Large intestine (tissue), 3 donors: ENCODE data around the gene AQR. TPM values are rescaled to one million over a fixed set of nuclear protein-coding genes. Genes with fewer than 3 reads are reported as not detected.
"Not testable (repeated sequence)": the region's sequence is repeated elsewhere in the genome, so short reads cannot be mapped to it uniquely, and the experiment has no call there.

Experiments
- DNase-seq, 2 donors: peaks; one replicate each; pipeline versions ENCODE4 v3.0.0 to v3.0.0-alpha.2; 2013
- H3K27ac ChIP-seq: one replicate; pipeline ENCODE4 v1.5.1; 2013; ENCODE audit warnings: low read length
- H3K27me3 ChIP-seq: 2 replicates; pipeline ENCODE4 v1.6.1; 2013; ENCODE audit warnings: low read length; ENCODE audit not compliant: control insufficient read depth, insufficient read depth
- H3K36me3 ChIP-seq: 2 replicates; pipeline ENCODE4 v1.6.1; 2013; ENCODE audit warnings: low read length; ENCODE audit not compliant: control insufficient read depth, insufficient read depth
- H3K4me1 ChIP-seq: one replicate; pipeline ENCODE4 v1.6.1; 2013; ENCODE audit warnings: low read length; ENCODE audit not compliant: control insufficient read depth, insufficient read depth
- H3K4me3 ChIP-seq: one replicate; pipeline ENCODE4 v1.5.1; 2013; ENCODE audit warnings: low read length
- H3K9me3 ChIP-seq: one replicate; pipeline ENCODE4 v1.6.1; 2013; ENCODE audit warnings: mild to moderate bottlenecking, low read depth, low read length, moderate library complexity; ENCODE audit not compliant: control insufficient read depth
- WGBS: methylation state at CpG from one replicate; pipeline ENCODE4 v1.1.5; 2013; ENCODE audit warnings: low lambda C conversion rate; ENCODE audit not compliant: insufficient coverage; 5-methylcytosine and 5-hydroxymethylcytosine counted together
- polyA plus RNA-seq: library from polyadenylated mRNA; unstranded; fragments of 120-200 nt; gene quantifications from one replicate; pipeline ENCODE4 v1.2.1, GENCODE V29; 2013

Gene AQR
- polyA plus RNA-seq, 1 donor: 27.5 TPM

DNA sequence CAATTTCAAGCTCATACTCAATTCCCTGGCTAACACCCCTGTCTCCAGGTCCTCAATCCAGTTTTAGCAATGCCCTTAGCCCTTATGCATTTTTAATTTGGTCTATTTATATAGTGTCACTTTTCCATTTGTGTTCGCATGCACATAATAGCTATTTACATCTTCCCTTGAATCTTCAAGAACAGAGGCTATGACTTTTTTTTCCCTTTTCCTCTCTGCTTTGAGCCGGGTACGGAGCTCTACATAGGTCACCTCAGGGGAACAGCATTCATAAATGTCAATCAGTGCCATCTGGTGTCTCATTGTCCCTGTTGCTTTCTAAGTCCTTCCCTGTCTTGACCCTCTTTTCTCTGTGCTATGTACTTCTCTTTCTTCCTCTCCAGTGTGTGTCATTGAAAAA is 147.7 kb downstream of the AQR start:
- no peaks in the 10 kb centered on the region for H3K36me3 ChIP-seq
- H3K4me1 ChIP-seq: no peaks in the 10 kb centered on the region
- WGBS: 83% methylated on average over 3 of the region's 3 CpGs
- no peak overlapping the region for H3K27ac ChIP-seq
- H3K9me3 ChIP-seq: no peaks in the 10 kb centered on the region
- H3K27me3 ChIP-seq: no peaks in the 10 kb centered on the region
- H3K4me3 ChIP-seq: no peak overlapping the region
- no peak for DNase-seq

DNA sequence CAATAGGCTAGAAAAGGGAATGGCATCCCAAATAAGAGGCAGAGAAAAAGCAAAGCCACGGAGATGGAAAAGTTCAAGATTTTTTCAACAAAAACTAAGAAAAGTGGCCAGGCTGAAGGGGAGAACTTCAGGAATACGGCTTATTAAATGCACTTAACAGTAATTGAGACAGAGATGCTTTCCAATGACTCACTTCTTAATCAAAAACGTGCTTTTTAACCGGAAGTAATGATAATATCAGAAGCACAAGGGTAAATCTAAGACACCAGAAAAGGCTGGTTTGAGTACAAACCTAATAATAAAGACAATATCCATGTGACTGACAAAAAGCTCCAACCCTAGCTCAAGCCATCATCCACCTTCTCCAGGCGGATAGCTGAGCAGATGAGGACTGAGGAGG is 149.4 kb downstream of the AQR start:
- no peak for DNase-seq
- Histone ChIP-seq H3K27ac (no peak overlapping the region), H3K4me3 (no peak overlapping the region), H3K4me1 (no peaks in the 10 kb centered on the region), H3K27me3 (no peaks in the 10 kb centered on the region), H3K36me3 (no peaks in the 10 kb centered on the region), H3K9me3 (no peaks in the 10 kb centered on the region)
- WGBS: 100% methylated on average over 1 of the region's 5 CpGs

DNA sequence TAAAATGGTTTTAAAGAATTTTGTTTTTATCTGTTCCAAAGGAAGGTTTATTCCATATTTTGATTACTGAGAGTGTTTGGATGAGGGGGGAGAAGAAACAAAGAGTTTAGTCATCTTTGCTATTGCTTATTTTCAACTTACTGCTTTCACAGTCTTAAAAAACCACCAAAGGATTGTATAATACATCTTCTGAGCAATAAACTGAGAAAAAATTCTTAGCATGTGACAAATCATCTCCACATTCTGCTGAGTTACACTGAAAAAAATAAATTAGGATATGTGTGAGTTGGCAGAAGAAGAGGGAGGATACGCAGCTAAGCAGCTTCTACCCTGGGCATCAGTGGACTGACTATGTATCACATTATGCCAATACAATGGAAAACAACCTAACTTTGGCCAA is 151.0 kb downstream of the AQR start:
- H3K27me3 ChIP-seq: no peaks in the 10 kb centered on the region
- H3K9me3 ChIP-seq: no peaks in the 10 kb centered on the region
- no peaks in the 10 kb centered on the region for H3K36me3 ChIP-seq
- DNase-seq: no peak
- no peak overlapping the region for H3K27ac ChIP-seq
- WGBS: 100% methylated on average over 1 of the region's 1 CpG
- H3K4me1 ChIP-seq: no peaks in the 10 kb centered on the region
- no peak overlapping the region for H3K4me3 ChIP-seq

DNA sequence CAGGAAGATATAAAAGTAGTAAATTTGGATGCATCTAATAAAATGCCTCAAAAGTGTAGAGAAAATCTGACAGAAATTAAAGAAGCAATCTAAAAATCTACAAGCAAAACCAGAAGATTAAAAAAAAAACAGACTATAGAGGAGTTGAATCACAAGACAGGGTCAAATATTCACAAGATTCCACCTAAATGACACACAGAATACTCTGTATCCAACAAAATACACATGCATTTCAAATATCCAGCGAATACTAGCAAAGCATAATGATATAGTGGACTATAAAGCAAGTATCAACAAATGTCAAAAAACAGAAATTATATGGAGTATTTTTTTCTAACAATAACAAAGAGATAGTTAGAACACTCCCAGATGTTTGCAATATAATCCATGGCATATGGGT is 153.7 kb downstream of the AQR start:
- H3K4me1 ChIP-seq: no peaks in the 10 kb centered on the region
- H3K27ac ChIP-seq: no peak overlapping the region
- no peak for DNase-seq
- H3K9me3 ChIP-seq: no peaks in the 10 kb centered on the region
- no peaks in the 10 kb centered on the region for H3K36me3 ChIP-seq
- WGBS: 80% methylated on average over 1 of the region's 1 CpG
- no peak overlapping the region for H3K4me3 ChIP-seq
- H3K27me3 ChIP-seq: no peaks in the 10 kb centered on the region

DNA sequence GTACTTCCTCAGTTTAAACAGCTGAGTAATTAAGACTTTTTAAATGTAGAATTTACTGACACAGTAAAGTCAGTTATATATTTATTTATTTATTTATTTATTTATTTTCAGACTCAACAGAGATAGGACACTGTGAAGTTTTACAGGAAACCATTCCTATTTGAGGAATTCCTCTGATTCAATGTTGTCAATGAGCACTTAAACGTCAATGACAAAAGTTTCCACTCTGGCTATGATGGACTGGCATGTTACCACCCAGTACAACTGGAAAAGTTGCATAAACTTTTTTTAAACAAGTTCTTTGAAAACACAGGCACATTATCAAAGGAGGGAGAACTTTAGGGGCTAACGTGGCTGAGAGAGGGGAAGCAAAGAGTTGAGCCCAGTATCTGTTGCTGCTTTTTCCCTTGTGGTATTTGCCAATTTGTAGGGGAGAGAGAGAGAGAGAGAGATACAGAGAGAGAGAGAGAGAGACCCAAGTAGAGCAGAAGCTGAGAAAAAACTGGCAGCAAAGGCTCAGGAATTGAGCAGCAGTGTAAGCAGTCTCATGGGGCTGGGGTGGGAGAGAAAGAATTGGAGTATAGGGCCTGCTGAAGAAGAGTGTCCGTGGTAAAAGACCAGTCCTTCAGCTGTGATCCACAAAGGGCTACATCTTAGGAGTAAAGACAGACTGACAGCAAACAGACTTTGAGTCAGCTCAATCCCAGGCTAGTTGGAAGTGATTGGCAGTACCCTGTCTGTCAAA is 155.9 kb downstream of the AQR start:
- H3K27ac ChIP-seq: no peak overlapping the region
- WGBS: 80% methylated on average over 1 of the region's 3 CpGs
- no peaks in the 10 kb centered on the region for H3K9me3 ChIP-seq
- H3K4me1 ChIP-seq: no peaks in the 10 kb centered on the region
- H3K4me3 ChIP-seq: no peak overlapping the region
- DNase-seq: no peak
- no peaks in the 10 kb centered on the region for H3K27me3 ChIP-seq
- no peaks in the 10 kb centered on the region for H3K36me3 ChIP-seq

DNA sequence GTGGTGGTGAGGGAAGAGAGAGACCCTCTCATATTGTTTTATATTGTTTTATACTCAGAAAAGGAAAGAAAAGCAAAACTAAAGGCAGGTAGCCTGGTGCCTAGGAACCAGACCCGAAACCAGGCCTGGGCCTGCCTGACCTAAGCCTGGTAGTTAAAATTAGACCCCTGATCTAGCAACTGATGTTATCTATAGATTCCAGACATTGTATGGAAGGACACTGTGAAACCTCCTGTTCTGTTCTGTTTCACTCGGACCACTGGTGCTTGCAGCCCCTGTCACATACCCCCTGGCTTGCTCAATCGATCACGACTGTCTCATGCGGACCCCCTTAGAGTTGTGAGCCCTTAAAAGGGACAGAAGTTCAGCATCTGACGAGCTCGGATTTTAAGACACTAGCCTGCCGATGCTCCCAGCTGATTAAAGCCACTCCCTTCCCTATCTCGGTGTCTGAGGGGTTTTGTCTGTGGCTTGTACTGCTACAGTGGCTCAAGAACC is 156.6 kb downstream of the AQR start:
- not testable (repeated sequence) for H3K4me1 ChIP-seq, H3K9me3 ChIP-seq, H3K4me3 ChIP-seq, H3K36me3 ChIP-seq, DNase-seq, H3K27ac ChIP-seq, H3K27me3 ChIP-seq
- WGBS: no CpG with 5 or more reads among the region's 9 CpGs

DNA sequence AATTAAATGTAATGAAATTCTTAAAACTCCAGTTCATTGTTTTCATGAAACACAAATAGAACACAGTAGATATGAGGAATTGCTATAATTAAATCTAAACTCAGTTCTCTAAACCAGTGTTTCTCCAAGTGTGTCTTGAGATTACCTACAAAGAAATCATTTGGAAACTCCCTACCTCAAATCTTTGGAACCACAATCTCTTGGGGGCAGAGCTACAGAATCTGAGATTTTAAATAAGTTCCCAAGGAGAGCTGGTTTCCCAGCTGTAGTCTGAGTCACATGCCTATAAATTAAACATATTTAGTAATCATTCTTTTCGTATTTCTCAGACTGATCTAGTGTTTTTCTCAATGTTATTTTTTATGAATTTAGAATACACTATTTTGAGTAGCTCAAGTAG is 157.2 kb downstream of the AQR start:
- H3K27ac ChIP-seq: no peak overlapping the region
- WGBS: 80% methylated on average over 1 of the region's 1 CpG
- DNase-seq: no peak

DNA sequence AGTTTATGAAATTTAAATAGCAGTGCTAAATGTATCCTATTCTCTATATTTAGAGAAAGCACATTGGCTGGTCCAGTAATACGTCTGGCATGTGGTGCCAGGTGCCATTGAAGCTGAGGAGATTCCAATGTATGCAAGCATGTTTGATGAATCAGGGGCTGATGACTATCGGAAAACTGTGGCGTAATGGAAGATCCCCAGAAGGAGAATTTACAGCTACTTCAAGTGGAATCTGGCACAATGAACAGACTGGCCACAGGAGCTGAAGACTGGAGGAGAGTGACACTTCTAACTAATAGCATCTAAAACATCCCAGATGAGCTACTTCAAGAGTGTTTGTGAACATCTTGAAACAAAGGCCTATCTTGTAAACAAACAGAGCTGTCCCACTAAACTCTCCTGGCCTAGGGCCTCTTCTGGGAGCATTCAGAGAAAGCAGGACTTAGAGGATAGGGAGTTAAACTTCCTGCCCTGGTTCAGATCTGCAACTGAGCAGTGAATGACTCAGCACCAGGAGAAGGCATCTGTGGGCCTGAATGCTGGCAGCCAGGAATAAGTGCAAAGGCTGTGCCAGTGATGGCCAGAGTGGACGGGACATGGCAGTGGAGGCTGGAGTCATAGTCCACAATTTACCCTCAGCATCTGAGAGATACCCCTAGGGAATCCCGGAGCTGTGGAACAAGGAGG is 159.0 kb downstream of the AQR start:
- H3K4me3 ChIP-seq: no peak overlapping the region
- H3K27me3 ChIP-seq: no peaks in the 10 kb centered on the region
- no CpG with 5 or more reads among the region's 5 CpGs for WGBS
- no peaks in the 10 kb centered on the region for H3K9me3 ChIP-seq
- H3K36me3 ChIP-seq: no peaks in the 10 kb centered on the region
- no peaks in the 10 kb centered on the region for H3K4me1 ChIP-seq
- DNase-seq: no peak
- no peak overlapping the region for H3K27ac ChIP-seq

More for the DNA sequence above, 157.2 kb downstream of the AQR start:
- no peaks in the 10 kb centered on the region for H3K4me1 ChIP-seq
- H3K36me3 ChIP-seq: no peaks in the 10 kb centered on the region
- no peak overlapping the region for H3K4me3 ChIP-seq
- H3K9me3 ChIP-seq: no peaks in the 10 kb centered on the region
- no peaks in the 10 kb centered on the region for H3K27me3 ChIP-seq

DNA sequence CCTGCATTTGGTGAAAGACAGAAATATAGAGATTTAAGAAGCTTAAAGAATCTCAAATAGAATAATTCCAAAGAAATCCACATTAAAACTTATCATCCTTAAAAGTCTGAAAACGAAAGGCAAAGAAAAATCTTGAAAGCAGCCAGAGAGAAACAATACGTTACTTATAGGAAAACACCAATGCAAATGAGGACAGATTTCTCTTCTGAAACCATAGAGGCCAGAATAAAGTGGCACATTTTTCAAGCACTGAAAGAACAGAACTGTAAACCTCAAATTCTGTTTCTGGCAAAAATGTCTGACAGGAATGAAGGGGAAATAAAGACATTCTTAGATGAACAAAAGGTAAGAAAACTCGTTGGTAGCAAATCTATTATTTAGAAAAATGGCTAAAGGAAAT is 160.4 kb downstream of the AQR start:
- Histone ChIP-seq H3K4me1 (no peaks in the 10 kb centered on the region), H3K9me3 (no peaks in the 10 kb centered on the region), H3K27me3 (no peaks in the 10 kb centered on the region), H3K27ac (no peak overlapping the region), H3K36me3 (no peaks in the 10 kb centered on the region), H3K4me3 (no peak overlapping the region)
- DNase-seq: no peak
- 62% methylated on average over 1 of the region's 3 CpGs for WGBS

DNA sequence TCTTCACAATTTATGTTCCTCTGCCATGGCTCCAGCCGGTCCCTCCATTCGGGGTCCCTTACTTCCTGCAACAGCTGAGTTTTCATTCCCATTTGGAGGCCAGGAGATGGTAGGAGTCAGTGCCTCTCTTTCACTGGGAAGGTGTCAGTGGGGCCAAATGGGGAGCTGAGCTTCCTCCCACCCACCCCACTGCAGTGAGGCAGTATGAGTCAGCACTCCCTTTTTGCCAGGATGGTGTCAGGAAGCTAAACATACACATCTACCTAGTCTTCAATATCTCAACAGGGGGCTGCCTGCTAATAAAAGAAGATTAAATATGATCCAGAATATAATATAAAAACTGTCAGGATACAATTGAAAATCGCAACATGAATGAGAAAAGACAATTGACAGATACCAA is 161.5 kb downstream of the AQR start:
- no CpG with 5 or more reads among the region's 3 CpGs for WGBS
- no peak overlapping the region for H3K27ac ChIP-seq
- DNase-seq: no peak
- H3K4me1 ChIP-seq: no peaks in the 10 kb centered on the region
- H3K36me3 ChIP-seq: no peaks in the 10 kb centered on the region
- no peak overlapping the region for H3K4me3 ChIP-seq
- no peaks in the 10 kb centered on the region for H3K9me3 ChIP-seq
- H3K27me3 ChIP-seq: no peaks in the 10 kb centered on the region

DNA sequence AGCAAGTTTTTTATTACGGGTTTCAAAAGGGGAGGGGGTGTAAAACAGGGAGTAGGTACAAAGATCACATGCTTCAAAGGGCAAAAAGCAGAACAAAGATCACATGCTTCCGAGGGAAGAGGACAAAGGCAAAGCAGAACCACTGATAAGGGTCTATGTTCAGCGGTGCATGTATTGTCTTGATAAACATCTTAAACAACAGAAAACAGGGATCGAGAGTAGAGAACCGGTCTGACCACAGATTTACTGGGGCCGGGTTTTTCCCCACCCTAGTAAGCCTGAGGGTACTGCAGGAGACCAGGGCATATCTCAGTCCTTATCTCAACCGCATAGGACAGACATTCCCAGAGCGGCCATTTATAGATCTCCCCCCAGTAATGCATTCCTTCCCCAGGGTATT is 162.3 kb downstream of the AQR start:
- not testable (repeated sequence) for H3K27ac ChIP-seq, H3K9me3 ChIP-seq, H3K4me1 ChIP-seq, DNase-seq, H3K36me3 ChIP-seq, H3K4me3 ChIP-seq, H3K27me3 ChIP-seq
- 40% methylated on average over 1 of the region's 8 CpGs for WGBS
